Activated B cell treated with CpG ODN at 0.5 μM for 24 hours (primary cell): Measurements from ENCODE around the gene DAB1. TPM values are rescaled to one million over a fixed set of nuclear protein-coding genes. Genes with fewer than 3 reads are reported as not detected.

Experiments
- ATAC-seq: fragments of 200-7000 bp; cut with Tn5 transposase; one replicate; pipeline ENCODE4 v1.10.0; 2021; ENCODE audit warnings: low read depth, mild to moderate bottlenecking, moderate library complexity
- CTCF ChIA-PET: fragments of 350-600 bp; sonication (Branson Sonifier 250); formaldehyde crosslinking; loops from one replicate; lab custom pipeline; 2021; ENCODE audit warnings: antibody characterized with exemption; lab: Charles Lee
- POLR2A ChIA-PET: fragments of 350-600 bp; sonication (Branson Sonifier 250); formaldehyde crosslinking; loops from one replicate; lab custom pipeline; 2021; ENCODE audit warnings: antibody characterized with exemption; lab: Charles Lee
- DNase-seq: peaks from one replicate; pipeline ENCODE4 v3.0.0; 2022
- H3K27ac Mint-ChIP-seq: one replicate; pipeline ENCODE4 v1.8.0; 2020; ENCODE audit warnings: mixed read lengths
- H3K27me3 Mint-ChIP-seq: one replicate; pipeline ENCODE4 v1.8.0; 2021; ENCODE audit warnings: mixed read lengths
- H3K36me3 Mint-ChIP-seq: one replicate; pipeline ENCODE4 v1.8.0; 2021; ENCODE audit warnings: low read depth, mixed read lengths
- H3K4me1 Mint-ChIP-seq: one replicate; pipeline ENCODE4 v1.8.0; 2021; ENCODE audit warnings: mixed read lengths
- H3K4me3 Mint-ChIP-seq: one replicate; pipeline ENCODE4 v1.8.0; 2020; ENCODE audit warnings: mild to moderate bottlenecking, mixed read lengths
- H3K9me3 Mint-ChIP-seq: one replicate; pipeline ENCODE4 v1.8.0; 2020; ENCODE audit warnings: mixed read lengths
- CTCF ChIP-seq: fragments of 200-600 bp; IDR thresholded peaks from one replicate; pipeline ENCODE4 v1.8.0; 2022; ENCODE audit warnings: antibody characterized with exemption, mild to moderate bottlenecking
- intact Hi-C: fragments of 100-400 bp; cut with micrococcal nuclease; formaldehyde crosslinking; loops from one replicate; pipeline ENCODE4 v1.15.1; 2024
- total RNA-seq: library from RNA; stranded (reverse); gene quantifications from 2 replicates; pipeline ENCODE4 v1.2.3, GENCODE V29; 2022

Gene DAB1
- total RNA-seq, 1 donor from 2014 or later = not detected

GRCh38 chr1:57138432-57139078 lies 285.3 kb downstream of the DAB1 start:
- no peak overlapping the region for H3K4me3 Mint-ChIP-seq
- ATAC-seq = no peak
- no peaks in the 10 kb centered on the region for H3K27me3 Mint-ChIP-seq
- H3K9me3 Mint-ChIP-seq = no peaks in the 10 kb centered on the region
- no peak overlapping the region for H3K27ac Mint-ChIP-seq
- ChIA-PET POLR2A (no interaction called here), CTCF (no interaction called here)
- no peak for DNase-seq
- intact Hi-C loops = no loop called here
- no peaks in the 10 kb centered on the region for H3K36me3 Mint-ChIP-seq
- H3K4me1 Mint-ChIP-seq = no peaks in the 10 kb centered on the region
- TF ChIP-seq CTCF = no peak

- ChIA-PET POLR2A (no interaction called here), CTCF (no interaction called here)
- DNase-seq (no peak), ATAC-seq (no peak)
- H3K27me3 Mint-ChIP-seq = no peaks in the 10 kb centered on the region
- no peaks in the 10 kb centered on the region for H3K9me3 Mint-ChIP-seq
- no peak for TF ChIP-seq CTCF
- H3K36me3 Mint-ChIP-seq = no peaks in the 10 kb centered on the region
- intact Hi-C loops = no loop called here
- H3K27ac Mint-ChIP-seq = no peak overlapping the region
- H3K4me3 Mint-ChIP-seq = no peak overlapping the region
- no peaks in the 10 kb centered on the region for H3K4me1 Mint-ChIP-seq
Measured at GRCh38 chr1:57137980-57138379, 285.9 kb downstream of the DAB1 start.

DNA sequence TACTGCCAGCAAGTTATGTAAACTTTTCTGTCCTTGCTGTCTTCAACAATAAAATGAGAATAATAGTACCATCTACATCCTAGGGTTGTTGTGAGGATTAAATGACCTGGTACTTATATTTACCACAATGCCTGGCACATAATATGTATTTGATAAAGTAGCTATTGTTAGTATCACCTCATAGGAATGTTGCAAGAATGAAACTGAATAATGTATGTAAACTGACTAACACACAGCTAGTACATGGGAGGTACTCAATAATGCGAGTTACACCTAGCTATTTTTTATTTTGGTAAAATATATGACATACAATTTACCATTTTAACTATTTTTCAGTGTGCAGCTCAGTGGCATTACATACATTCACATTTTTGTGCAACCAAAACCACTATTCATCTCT lies 289.1 kb downstream of the DAB1 start:
- TF ChIP-seq CTCF = no peak
- POLR2A ChIA-PET = no interaction called here
- CTCF ChIA-PET = no interaction called here
- Mint-ChIP-seq H3K36me3 (no peaks in the 10 kb centered on the region), H3K4me3 (no peak overlapping the region), H3K9me3 (no peaks in the 10 kb centered on the region), H3K4me1 (no peaks in the 10 kb centered on the region), H3K27me3 (no peaks in the 10 kb centered on the region), H3K27ac (no peak overlapping the region)
- intact Hi-C loops = no loop called here
- DNase-seq = no peak
- no peak for ATAC-seq

GRCh38 chr1:57133686-57134085 lies 290.2 kb downstream of the DAB1 start:
- H3K27ac Mint-ChIP-seq = no peak overlapping the region
- H3K36me3 Mint-ChIP-seq = no peaks in the 10 kb centered on the region
- H3K27me3 Mint-ChIP-seq = no peaks in the 10 kb centered on the region
- DNase-seq (no peak), ATAC-seq (no peak)
- no peaks in the 10 kb centered on the region for H3K4me1 Mint-ChIP-seq
- no peak for TF ChIP-seq CTCF
- no peaks in the 10 kb centered on the region for H3K9me3 Mint-ChIP-seq
- POLR2A ChIA-PET = no interaction called here
- H3K4me3 Mint-ChIP-seq = no peak overlapping the region
- intact Hi-C loops = no loop called here
- CTCF ChIA-PET = no interaction called here

- TF ChIP-seq CTCF = no peak
- H3K9me3 Mint-ChIP-seq = no peaks in the 10 kb centered on the region
- H3K27ac Mint-ChIP-seq = no peak overlapping the region
- no peaks in the 10 kb centered on the region for H3K27me3 Mint-ChIP-seq
- H3K36me3 Mint-ChIP-seq = no peaks in the 10 kb centered on the region
- intact Hi-C loops = no loop called here
- H3K4me3 Mint-ChIP-seq = no peak overlapping the region
- ATAC-seq (no peak), DNase-seq (no peak)
- ChIA-PET POLR2A (no interaction called here), CTCF (no interaction called here)
- H3K4me1 Mint-ChIP-seq = no peaks in the 10 kb centered on the region
Measured at GRCh38 chr1:57132993-57133622, 290.8 kb downstream of the DAB1 start.
